Ascending aorta (tissue), 2 donors: ENCODE measurements around the gene WDR35. TPM values are rescaled to one million over a fixed set of nuclear protein-coding genes. Genes with fewer than 3 reads are reported as not detected.
A peak's percentile ranks its signal among the peaks of the same experiment; 100 is the strongest.

Experiments
- DNase-seq, 2 donors: peaks; one replicate each; pipeline ENCODE4 v3.0.0-alpha.2; 2019; ENCODE audit warnings: low spot score in 2 of 2
- H3K27ac ChIP-seq, 2 donors: fragments of 200-600 bp; sonication (generic); one replicate each; pipeline ENCODE4 v1.5.1; 2016 to 2017; ENCODE audit warnings: mild to moderate bottlenecking in 1 of 2
- H3K27me3 ChIP-seq: fragments of 200-600 bp; sonication (generic); one replicate; pipeline ENCODE4 v1.5.1; 2017
- H3K36me3 ChIP-seq, 2 donors: fragments of 200-600 bp; sonication (generic); one replicate each; pipeline ENCODE4 v1.5.1; 2016
- H3K4me1 ChIP-seq, 2 donors: fragments of 200-600 bp; sonication (generic); one replicate each; pipeline ENCODE4 v1.5.1; 2016 to 2017; ENCODE audit warnings: mild to moderate bottlenecking in 1 of 2
- H3K4me3 ChIP-seq, 2 donors: fragments of 200-600 bp; sonication (generic); one replicate each; pipeline ENCODE4 v1.5.1; 2016 to 2017; ENCODE audit warnings: mild to moderate bottlenecking in 1 of 2
- H3K9me3 ChIP-seq, 2 donors: fragments of 200-600 bp; sonication (generic); one replicate each; pipeline ENCODE4 v1.5.1; 2016
- intact Hi-C: fragments of 100-400 bp; cut with DNase I; formaldehyde crosslinking; loops from one replicate; pipeline ENCODE4 v1.15.1; 2023
- total RNA-seq: library from RNA; depleted of rRNA; stranded (reverse); fragments of >200 nt; gene quantifications from one replicate; pipeline ENCODE4 v1.1.0, GENCODE V29; 2016
- TF ChIP-seq, protein P1 (sequence below), 3 experiments: fragments of 200-600 bp in 2 of 3; fragments of 450-650 bp in 1 of 3; sonication (generic) in 2 of 3; IDR thresholded peaks; one replicate each; pipeline ENCODE4 v1.5.1; 2016 to 2019; ENCODE audit warnings: antibody characterized with exemption in 3 of 3, mild to moderate bottlenecking in 1 of 3, moderate library complexity in 1 of 3

Gene WDR35
- total RNA-seq, 1 donor from 2014 or later, result 2.1 TPM

DNA sequence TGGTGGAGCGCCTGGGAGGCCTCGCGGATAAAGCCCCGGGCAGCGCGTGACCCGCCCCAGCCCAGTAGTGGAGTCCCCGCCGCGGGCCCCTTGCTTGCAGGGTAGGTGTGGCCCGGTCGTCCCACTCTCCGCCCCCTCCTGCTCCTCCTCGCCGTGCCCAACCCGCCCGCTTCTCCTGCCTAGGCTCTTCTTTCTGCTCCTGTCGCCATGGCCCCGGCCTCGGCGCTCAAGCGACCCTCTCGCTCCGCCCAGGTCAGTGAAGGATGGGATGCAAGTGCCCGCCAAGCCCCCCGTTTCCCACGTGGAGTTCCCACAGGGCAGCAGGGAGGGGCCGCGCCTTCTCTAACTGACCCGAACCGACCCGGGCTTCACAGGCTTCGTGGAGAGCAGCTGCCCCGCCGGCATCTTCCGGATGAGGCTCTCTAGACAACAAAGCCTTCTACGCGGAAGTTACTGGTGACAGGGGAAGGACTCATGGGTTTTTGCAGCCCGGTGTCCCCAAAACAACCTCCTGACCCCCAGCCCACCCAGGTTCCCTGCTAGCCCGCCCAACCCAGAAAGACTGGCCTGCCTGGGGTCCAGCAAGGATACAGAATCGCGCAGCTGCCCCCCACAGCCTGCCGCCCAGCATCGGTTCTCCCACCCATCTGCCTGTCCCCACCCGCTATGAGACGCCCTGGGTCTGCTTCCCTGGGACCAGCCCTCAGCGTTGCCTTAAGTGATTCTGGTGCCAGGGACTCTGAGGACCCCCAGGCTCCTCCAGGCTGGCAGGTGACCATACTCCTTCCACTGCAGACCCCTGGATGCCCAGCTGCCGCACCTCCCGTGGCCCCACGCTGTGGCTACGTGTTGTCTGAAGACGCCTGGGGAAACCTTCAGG lies 121.0 kb downstream of the WDR35 start:
- DNase-seq, result peak in 1 of 2 donors; percentile 68
- H3K36me3 ChIP-seq, result no peaks in the 10 kb centered on the region
- H3K27ac ChIP-seq, result no peak overlapping the region
- TF ChIP-seq, protein P1, sequence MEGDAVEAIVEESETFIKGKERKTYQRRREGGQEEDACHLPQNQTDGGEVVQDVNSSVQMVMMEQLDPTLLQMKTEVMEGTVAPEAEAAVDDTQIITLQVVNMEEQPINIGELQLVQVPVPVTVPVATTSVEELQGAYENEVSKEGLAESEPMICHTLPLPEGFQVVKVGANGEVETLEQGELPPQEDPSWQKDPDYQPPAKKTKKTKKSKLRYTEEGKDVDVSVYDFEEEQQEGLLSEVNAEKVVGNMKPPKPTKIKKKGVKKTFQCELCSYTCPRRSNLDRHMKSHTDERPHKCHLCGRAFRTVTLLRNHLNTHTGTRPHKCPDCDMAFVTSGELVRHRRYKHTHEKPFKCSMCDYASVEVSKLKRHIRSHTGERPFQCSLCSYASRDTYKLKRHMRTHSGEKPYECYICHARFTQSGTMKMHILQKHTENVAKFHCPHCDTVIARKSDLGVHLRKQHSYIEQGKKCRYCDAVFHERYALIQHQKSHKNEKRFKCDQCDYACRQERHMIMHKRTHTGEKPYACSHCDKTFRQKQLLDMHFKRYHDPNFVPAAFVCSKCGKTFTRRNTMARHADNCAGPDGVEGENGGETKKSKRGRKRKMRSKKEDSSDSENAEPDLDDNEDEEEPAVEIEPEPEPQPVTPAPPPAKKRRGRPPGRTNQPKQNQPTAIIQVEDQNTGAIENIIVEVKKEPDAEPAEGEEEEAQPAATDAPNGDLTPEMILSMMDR (IDR thresholded peaks at IDR 0.05), result no peak
- H3K4me3 ChIP-seq, result peak overlapping the region; percentile 51 to 66
- intact Hi-C loops, result loop anchor here (10.0 kb wide), 3 partner anchors 884 to 1484 kb away; no protein-coding TSS in a partner anchor
- H3K9me3 ChIP-seq, result no peaks in the 10 kb centered on the region
- H3K4me1 ChIP-seq, result peaks cover 0 to under 1% of the 10 kb centered on the region in 2 donors
- no peaks in the 10 kb centered on the region for H3K27me3 ChIP-seq

- Histone ChIP-seq H3K4me3 (peak overlapping the region; percentile 51 to 66), H3K4me1 (peaks cover 0 to 6% of the 10 kb centered on the region in 2 donors), H3K9me3 (no peaks in the 10 kb centered on the region), H3K36me3 (no peaks in the 10 kb centered on the region), H3K27me3 (no peaks in the 10 kb centered on the region), H3K27ac (no peak overlapping the region)
- TF ChIP-seq, protein P1 (IDR thresholded peaks at IDR 0.05), result no peak
- intact Hi-C loops, result loop anchor here (10.0 kb wide), 3 partner anchors 883 to 1483 kb away; no protein-coding TSS in a partner anchor
- DNase-seq, result no peak
Observed at GRCh38 chr2:19868224-19868623, 121.7 kb downstream of the WDR35 start.

GRCh38 chr2:19866771-19867170 lies 123.1 kb downstream of the WDR35 start:
- Histone ChIP-seq H3K9me3 (no peaks in the 10 kb centered on the region), H3K4me3 (no peak overlapping the region), H3K36me3 (no peaks in the 10 kb centered on the region), H3K27ac (no peak overlapping the region), H3K27me3 (no peaks in the 10 kb centered on the region), H3K4me1 (peaks cover 6 to 19% of the 10 kb centered on the region in 2 donors)
- TF ChIP-seq, protein P1 (IDR thresholded peaks at IDR 0.05), result no peak
- no peak for DNase-seq
- intact Hi-C loops, result loop anchor here (10.0 kb wide), 3 partner anchors 882 to 1482 kb away; no protein-coding TSS in a partner anchor

- no peaks in the 10 kb centered on the region for H3K27me3 ChIP-seq
- TF ChIP-seq, protein P1 (IDR thresholded peaks at IDR 0.05), result no peak
- H3K4me1 ChIP-seq, result peaks cover 10 to 30% of the 10 kb centered on the region in 2 donors
- intact Hi-C loops, result loop anchor here (10.0 kb wide), 3 partner anchors 880 to 1480 kb away; no protein-coding TSS in a partner anchor
- H3K9me3 ChIP-seq, result no peaks in the 10 kb centered on the region
- H3K4me3 ChIP-seq, result no peak overlapping the region
- no peaks in the 10 kb centered on the region for H3K36me3 ChIP-seq
- no peak overlapping the region for H3K27ac ChIP-seq
- no peak for DNase-seq
Observed at GRCh38 chr2:19865151-19865550, 124.8 kb downstream of the WDR35 start.

- TF ChIP-seq, protein P1 (IDR thresholded peaks at IDR 0.05), result no peak
- H3K4me3 ChIP-seq, result no peak overlapping the region
- no peaks in the 10 kb centered on the region for H3K36me3 ChIP-seq
- H3K4me1 ChIP-seq, result peaks cover 10 to 33% of the 10 kb centered on the region in 2 donors
- intact Hi-C loops, result loop anchor here (5.0 to 10.0 kb wide), 6 partner anchors 177 to 1480 kb away; partner anchors contain the start of gene RDH14
- no peaks in the 10 kb centered on the region for H3K27me3 ChIP-seq
- H3K27ac ChIP-seq, result no peak overlapping the region
- DNase-seq, result no peak
- no peaks in the 10 kb centered on the region for H3K9me3 ChIP-seq
Observed at GRCh38 chr2:19864381-19864780, 125.5 kb downstream of the WDR35 start.
